GM21381 (cell line): Measurements from ENCODE around the gene C2CD2.

Experiments used
- ATAC-seq: cut with Tn5 transposase; IDR thresholded peaks from one replicate; pipeline ENCODE4 v1.9.1; 2021; ENCODE audit warnings: mild to moderate bottlenecking, moderate library complexity; ENCODE audit not compliant: unreplicated experiment

C2CD2 gene

GRCh38 chr21:41869771-41870170, 84.0 kb downstream of the C2CD2 start:
- no peak for ATAC-seq

- ATAC-seq, result peak; percentile 47
These were observed 85.6 kb downstream of the C2CD2 start for GRCh38 chr21:41868062-41868710.

DNA sequence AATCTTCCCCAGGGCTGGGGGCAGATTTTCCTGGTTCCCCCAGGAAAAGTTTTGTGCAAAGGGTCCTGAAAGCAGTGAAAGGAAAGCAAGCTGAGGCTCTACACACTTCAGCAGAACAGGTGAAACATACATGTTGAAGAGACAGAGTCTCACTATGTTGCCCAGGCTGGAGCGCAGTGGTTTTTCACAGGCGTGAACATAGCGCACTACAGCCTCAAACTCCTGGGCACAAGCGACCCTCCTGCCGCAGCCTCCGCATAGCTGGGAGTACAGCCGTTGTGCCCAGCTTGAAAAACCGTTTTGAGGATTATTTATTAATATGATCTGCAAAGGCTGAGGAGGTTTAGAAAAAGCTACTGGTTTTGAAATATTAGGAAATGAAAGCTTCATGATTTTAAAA, 86.5 kb downstream of the C2CD2 start:
- no peak for ATAC-seq

- ATAC-seq, result no peak
These were observed 87.5 kb downstream of the C2CD2 start for GRCh38 chr21:41866274-41866809.

GRCh38 chr21:41865002-41865777, 88.6 kb downstream of the C2CD2 start:
- peak; percentile 61 for ATAC-seq

DNA sequence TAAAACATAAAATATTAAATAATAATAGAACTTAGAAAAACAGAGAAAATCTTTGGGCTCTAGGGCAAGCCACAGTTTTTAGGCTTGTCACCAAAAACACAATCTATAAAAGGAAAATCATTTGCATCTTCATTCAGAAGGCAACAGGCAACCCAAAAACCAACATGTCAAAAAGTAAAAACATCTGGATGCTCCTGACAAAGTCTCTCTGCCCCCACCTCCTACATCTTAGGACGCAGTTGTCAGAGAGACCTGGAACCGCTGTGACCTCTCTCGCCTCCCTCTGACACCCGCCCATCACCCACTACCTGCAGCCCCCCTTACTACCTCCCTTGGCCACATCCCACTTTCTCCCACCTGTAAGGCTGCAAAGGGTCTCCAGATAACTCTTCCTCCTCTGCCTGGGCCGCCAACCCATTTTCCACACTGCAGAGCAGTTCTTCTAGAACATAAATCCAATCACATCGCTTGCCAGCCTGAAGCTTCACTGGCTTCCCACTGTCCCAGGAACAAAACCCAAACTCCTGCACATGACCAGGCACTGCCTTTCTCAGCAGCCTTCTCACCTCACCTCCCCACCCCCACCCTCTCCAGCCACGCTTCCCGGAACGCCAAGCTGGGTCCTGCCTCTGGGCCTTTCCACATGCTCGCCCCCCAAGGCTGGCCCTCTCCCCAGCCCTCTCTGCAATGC, 89.4 kb downstream of the C2CD2 start:
- no peak for ATAC-seq

DNA sequence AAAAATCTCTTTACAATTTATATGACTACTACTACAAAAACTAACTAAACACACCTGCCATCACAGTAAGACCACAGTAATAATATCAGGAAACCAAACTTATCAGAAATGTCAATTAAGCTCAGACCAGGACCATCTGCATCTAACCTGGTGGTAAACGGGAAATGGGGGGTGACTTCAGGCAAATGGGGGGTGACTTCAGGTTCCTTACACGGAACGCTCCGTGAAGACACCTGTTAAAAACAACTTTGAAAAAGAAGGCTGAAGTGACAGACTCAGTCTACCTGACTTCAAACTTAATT, 90.4 kb downstream of the C2CD2 start:
- ATAC-seq, result no peak

DNA sequence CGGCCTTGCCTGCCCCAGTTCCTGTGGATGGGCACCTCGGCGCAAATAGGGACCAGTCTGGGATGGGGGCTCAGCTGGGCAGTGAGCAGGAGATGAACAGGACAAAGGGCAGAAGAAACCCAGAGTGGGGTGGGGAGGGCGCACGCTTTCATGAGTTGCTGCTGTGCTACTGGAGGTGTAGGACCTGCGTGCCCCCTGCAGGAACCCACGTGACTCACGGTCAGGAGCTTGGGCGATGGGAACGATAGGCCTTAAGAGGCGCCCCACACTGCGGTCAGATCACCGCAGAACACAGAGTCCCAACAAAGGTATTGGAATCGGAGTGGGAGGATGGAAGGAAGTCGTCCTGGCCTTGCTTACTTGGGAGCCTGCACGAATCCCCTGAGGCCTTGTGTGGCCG, 91.8 kb downstream of the C2CD2 start:
- ATAC-seq, result no peak

DNA sequence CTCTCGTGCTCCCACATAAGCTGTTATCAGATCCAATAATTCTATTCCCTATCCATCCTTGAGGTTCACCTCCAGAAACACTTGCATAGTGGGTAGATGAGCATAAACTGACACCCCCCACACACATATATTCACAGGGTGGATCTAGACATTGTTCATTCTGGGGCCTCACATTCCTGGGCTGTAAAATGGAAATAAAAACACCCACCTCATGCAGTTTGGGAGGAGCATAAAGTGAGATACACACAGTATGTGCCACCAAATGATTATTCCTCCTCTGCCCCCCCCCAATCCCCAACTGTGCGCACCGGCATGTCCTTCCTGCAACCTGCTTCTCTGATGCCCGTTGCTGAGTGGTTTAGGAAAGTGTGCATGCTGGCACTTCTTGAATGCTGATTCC, 92.6 kb downstream of the C2CD2 start:
- no peak for ATAC-seq

- ATAC-seq, result no peak
These were observed 94.4 kb downstream of the C2CD2 start for GRCh38 chr21:41859297-41859980.

- no peak for ATAC-seq
These were observed 95.1 kb downstream of the C2CD2 start for GRCh38 chr21:41858466-41859296.

GRCh38 chr21:41857771-41858300, 96.0 kb downstream of the C2CD2 start:
- no peak for ATAC-seq

GRCh38 chr21:41856572-41856971, 97.2 kb downstream of the C2CD2 start:
- ATAC-seq, result no peak

DNA sequence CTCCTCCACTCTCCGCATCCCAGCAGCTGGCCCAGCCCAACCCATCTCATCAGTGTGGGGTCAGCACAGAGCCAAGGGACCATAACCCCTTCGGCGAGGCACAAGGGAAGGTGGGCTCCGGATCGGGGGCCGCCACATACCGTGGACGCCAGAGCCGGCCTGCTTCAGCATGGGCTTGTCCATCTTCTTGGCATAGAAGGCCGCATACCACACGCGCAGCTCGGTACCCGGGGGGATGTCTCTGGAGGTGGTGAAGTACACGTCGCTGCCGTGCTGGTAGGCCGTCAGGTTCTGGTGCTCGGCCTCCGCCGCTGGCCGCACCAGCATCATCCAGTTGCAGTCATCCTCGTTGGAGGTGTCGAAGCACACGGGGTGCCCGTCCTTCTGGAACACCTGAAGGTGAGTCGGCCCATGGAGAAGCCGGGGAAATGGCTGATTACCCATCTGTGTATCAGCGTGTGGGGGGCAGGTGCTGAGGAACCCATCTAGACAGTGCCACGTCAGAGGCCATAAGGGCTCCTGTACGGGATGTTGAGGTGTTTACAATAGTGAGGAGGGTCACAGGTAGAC, 99.3 kb downstream of the C2CD2 start:
- ATAC-seq, result no peak

GRCh38 chr21:41852929-41853320, 100.9 kb downstream of the C2CD2 start:
- no peak for ATAC-seq

GRCh38 chr21:41852151-41852928, 101.5 kb downstream of the C2CD2 start:
- no peak for ATAC-seq

DNA sequence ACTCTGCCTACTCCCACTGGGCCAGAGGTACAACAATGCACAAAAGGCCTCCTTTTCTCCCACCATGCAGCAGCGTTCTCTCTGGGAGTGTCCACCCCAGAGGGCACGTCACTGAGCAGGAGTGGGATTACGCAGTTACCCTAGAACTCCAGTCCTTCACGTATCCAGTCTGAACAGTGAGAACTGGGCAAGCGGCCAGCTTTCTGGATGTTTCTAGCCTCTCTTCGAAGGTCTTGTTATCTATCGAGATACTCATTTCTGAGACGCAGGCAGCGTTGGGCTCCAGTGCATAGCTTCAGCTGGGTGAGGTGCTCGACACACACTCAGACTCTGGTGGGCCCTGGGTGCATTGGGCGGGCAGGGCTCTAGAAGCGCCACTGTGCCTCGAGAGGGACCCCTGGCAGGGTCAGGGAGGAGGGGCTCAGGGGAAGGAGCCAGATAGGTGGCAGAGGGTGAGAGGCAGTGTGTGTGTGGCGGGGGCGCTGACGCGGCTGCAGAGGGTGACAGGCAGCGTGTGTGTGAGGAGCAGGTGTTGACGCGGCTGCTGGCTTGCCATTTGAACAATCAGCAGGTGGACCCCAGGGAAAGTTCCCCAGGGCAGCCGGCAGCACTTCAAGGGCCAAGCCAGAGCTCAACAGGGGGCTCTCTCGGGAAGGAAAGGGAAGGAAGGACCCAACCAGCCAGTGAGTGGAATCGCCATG, 102.6 kb downstream of the C2CD2 start:
- ATAC-seq, result no peak

- no peak for ATAC-seq
These were observed 103.7 kb downstream of the C2CD2 start for GRCh38 chr21:41850085-41850484.
